ENCODE data around the gene DPP10.
"Not testable (repeated sequence)": the region's sequence is repeated elsewhere in the genome, so short reads cannot be mapped to it uniquely, and the experiment has no call there.

Gene DPP10

DNA sequence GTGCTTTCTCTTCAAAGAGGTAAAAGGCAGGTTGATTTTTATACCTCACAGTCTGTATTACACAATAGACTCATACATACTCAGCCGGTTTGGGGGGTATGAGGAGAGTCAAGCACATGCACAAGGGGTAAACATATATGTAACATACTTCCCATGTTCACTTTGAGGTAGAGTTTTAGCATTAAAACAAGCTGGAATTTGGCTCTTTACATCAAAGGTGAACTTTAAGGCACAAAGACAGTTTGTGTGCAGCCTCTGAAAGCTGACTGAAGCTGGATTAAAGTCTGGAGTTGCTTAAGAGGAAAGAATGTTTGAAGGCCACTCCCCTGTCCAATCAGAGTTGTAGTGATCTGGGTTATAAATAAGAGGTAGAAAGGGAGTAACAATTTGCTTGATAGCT is 282.0 kb downstream of the DPP10 start:
- DNase-seq (ENCODE audit: low spot score), result no peak

DNA sequence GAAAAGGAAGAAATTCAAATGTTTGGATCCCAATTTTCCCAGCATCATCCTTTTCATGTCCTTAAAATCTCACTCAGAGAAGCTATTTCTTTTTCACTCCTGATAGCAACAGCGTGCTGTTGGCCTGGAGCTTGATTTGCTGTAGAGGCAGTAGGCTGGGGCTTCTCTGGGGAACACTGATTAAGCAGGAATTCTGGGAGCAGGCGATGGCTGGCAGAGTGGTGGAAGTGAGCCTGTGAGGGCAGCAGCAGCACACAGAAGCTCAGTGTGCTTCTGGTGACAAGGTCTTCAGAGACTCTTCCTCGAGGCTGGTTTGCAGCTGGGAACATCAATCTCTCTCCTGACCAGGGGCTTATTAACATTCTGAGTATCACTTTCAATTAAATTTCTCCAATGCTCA is 284.6 kb downstream of the DPP10 start:
- DNase-seq (ENCODE audit: low spot score), result no peak

DNA sequence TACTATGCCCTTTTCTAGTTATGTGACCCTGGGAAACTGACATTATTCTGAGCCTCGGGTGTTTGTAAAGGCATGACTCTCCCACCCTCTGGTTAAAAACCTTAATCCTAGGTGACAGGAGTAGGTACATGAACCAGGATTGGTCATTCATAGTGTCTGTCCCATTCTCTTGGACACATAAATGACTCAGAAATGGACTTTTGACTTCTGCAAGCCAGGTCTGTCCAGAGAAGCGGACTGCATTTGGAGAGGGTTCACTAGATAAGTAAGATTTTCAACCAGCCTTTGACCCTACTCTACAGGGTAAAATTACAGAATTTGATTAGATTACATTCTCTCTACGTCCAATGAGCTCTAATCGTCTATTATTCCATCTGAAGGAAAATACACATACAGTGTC is 285.9 kb downstream of the DPP10 start:
- DNase-seq (ENCODE audit: low spot score), result no peak

DNA sequence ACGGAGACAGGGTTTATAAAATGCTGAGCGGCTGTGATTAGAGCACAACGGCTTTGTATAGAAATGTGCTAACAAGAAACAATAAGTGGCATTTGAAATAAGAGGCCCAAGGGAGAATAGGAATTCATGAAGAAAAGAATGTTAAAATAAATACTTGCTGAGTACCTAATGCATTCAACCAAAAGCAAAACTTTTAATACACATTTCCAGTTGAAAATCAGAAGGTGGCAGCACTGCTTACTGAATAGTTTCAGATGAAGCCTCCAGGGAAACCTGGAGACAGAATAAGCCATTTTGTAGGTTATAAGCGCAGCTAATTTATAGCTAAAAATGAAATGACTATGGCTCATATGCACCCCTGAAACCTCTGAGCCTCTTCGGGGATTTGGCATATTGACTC is 286.6 kb downstream of the DPP10 start:
- no peak for DNase-seq (ENCODE audit: low spot score)

DNA sequence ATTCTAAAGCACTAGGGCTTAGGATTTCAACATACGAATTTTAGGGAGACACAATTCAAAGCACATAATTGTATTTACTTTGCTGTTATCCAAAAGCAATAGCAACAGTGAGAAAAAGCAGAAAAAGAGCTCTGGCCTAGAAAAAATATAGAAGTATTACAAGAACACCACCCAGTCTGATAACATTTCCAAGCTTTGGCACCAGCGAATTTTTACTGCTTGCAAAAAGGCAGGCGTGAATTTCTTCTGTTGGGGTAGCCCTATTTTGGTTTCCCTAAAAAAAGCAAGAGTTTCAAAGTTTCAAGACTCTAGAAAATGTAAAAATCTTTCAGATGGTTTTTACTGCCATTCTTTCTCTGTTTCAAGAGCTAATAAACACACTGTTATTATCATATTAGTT is 292.7 kb downstream of the DPP10 start:
- DNase-seq (ENCODE audit: low spot score), result no peak

DNA sequence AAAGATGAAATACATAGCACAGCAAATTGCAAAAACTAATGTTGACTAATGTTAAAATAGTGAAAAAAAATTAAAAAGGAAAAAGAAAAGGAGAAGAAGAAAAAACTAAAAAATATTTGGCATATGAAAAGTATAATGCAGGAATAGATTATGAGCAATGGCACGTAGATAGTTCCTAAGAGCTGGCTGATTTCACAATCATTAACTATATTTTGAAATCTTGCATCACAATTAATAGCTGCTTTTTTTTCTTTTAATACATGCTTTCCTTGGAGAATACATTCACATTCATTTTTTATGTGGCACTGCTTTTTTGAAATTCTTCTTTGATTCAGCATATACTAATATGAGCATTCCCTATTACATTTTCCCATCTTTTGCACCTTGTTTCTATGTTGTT is 299.8 kb downstream of the DPP10 start:
- no peak for DNase-seq (ENCODE audit: low spot score)

DNA sequence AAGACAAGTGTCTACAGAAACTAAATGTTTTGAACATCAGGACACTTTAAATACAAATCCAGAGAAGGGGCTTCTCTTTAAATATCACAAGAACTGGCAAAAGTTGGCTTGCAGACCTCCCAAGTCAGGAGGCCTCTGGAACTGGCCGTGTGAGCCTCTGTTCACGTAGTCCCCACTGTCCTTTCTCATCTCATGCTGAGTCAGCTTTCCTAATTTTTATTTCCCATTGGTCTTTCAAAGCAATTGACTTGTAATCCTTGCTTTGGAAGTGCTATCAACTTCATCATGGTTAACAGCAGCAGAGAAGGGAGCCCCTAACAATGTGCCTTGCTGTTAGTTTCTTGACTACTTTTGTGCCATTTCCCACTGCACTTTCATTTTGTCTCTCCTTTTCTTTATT is 303.3 kb downstream of the DPP10 start:
- DNase-seq (ENCODE audit: low spot score), result no peak

DNA sequence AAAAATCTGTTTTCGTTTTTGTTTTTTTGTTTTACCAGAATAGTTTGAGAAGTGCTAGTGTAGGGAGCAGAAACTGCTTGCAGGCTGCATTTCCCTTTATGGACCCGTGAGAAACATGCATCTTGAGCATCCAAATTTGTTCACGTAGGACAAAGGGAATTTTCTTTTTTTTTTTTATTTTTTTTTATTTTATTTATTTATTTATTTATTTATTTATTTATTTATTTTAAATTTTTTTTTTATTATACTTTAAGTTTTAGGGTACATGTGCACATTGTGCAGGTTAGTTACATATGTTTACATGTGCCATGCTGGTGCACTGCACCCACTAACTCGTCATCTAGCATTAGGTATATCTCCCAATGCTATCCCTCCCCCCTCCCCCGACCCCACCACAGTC is 305.7 kb downstream of the DPP10 start:
- DNase-seq (ENCODE audit: low spot score), result not testable (repeated sequence)

DNA sequence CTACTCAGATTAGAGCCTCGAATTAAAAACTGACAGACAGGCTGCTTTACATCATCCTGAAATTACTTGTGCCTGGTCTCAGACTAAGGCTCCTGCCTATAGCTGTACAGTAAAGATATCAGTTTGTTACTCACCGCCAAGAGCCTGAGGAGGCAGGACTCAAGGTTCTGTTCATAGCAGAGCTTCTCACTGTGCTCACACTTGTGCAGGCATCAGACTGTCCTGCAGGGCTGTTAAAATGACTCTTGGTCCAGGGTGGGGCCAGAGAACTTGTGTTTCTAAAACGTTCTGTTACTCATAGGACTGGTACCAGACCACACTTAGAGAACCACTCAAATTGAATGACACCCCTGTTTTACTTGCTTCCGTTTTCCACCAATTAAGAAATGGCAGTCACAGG is 310.0 kb downstream of the DPP10 start:
- no peak for DNase-seq (ENCODE audit: low spot score)

DNA sequence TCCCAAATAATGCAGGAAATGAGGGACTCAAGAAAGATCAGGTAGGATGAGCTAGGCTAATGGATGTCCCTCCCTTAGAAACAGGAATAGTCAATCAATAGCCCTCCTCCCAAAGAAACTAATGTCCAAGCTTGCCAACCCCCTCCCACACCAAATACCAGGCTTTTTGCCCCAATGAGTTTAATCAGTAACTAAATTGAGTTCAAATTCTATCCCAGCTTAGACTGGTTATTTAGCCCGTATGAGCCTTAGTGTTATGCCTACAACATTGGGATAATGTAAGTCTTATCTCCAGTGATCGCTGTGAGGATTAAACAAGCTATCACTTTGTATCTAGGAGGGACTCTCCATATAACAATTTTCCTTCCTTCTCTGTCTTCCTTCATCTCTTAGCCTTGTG is 310.7 kb downstream of the DPP10 start:
- DNase-seq (ENCODE audit: low spot score), result no peak

DNA sequence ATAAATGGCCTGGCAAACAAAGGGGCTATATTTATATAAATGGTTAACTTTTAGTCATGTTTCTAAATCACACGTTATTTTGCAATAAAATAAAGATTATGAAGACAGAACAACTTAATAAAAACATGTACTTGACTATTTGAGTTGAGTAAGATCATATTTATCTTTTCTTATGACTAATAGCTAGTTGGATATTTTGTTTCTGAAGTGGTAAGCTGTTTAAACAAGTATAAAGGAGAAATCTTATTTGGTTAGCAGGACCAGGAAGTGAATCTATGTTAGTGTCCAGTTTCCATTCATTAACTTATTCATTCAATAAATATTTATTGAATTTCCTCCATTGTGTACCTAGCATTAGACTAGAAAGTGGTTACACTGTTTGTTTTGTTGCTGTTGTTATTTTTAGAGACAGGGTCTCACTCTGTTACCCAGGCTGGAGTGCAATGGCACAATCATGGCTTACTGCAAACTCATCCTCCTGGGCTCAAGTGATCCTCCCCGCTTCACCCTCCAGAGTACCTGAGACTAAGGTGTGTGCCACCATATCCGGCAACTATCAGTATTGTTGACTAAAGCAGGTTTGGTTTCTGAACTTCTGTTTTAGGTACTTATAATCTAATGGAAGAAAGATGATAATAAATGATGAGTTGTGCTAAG is 312.6 kb downstream of the DPP10 start:
- no peak for DNase-seq (ENCODE audit: low spot score)

DNA sequence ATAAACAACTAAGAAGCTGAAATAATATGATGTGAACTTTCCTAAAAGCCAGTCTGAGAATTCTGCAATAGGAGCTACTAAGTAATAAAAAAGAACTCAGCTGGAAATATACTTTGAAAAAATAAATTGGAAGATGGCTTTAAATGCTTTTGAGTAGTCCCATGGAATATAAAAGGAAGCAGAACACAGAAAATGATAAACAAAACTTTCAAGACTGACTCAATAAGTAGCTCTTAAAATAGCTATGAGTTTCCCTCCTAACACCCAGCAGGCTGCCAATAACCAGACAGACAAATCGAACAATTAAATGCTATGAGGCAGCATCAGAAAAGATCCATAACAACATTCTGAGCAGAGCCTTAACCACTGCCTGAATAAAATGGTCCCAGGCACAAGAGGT is 319.9 kb downstream of the DPP10 start:
- DNase-seq (ENCODE audit: low spot score), result no peak

DNA sequence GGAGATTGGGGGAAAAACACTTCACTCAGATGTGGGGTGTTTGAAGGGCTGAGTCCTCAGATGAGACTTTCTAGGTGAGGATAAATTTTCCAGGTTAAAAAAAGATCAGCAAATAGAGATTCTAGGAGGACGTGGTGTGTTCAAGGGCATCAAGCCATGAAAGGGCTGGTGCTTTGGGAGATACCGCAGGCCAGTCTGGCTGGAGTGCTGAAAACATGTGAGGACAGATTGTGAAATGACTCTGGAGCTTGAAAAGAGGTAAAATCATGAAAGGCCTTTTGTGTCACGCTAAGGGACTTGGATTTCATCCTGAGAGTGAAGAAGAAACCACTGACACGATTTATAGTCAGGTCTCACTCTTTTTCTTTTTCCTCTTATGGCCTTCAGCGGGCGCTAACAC is 320.5 kb downstream of the DPP10 start:
- no peak for DNase-seq (ENCODE audit: low spot score)

DNA sequence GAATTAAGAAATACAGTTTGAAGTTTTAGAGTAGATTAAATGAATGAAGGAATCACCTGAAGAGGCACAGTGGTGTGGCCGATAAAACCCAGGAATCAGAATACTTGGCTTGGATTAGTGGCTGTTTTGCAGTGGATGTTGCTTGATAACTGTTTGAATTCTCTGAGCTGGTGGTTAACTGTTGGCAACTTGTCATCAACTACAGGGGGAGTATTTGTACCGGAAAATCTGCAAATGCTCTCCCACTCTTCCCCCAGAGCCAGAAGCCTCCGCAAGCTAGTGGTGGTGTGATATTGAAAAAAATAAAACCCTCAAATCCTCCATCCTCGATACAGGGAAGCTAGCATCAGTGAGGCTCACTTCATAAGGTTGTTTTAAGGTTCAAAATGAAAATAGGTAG is 326.7 kb downstream of the DPP10 start:
- DNase-seq (ENCODE audit: low spot score), result no peak

DNA sequence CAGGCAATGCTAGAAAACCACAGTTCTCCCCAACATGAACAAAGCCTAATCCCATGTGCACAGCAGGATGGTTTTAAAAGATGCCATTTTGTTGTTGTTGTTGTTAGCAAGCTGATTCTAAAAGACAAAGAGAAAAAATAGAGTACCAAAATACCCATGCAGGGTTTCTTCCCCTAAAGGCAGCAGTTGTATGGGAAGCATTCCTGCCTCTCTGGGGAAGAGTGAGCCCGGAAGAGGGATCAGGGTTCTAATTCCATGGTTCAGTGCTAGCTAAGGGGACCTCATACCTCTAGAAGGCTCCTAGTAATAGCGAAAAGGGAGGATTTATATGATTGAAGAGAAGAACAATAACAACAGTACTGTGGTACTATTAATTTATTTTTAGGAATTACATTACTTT is 327.6 kb downstream of the DPP10 start:
- DNase-seq (ENCODE audit: low spot score), result no peak

DNA sequence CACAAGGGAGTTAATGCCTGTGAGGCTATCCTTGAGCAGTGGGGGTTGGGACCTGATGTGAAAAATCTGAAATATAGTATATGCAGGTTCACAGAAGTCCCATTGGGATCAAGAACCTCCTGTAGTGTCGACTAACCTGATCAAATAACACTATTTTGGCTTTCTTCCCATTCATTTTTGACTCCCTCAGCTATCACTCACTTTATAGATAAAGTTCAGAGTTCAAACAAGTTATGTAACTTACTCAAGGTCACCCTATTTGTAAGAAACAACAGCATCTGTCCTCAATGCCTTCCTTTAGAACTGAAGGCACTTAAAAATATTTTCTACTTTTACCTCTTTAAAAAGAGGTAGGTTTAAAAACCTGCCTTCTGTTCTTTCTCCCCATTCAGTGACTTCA is 341.6 kb downstream of the DPP10 start:
- no peak for DNase-seq (ENCODE audit: low spot score)

DNA sequence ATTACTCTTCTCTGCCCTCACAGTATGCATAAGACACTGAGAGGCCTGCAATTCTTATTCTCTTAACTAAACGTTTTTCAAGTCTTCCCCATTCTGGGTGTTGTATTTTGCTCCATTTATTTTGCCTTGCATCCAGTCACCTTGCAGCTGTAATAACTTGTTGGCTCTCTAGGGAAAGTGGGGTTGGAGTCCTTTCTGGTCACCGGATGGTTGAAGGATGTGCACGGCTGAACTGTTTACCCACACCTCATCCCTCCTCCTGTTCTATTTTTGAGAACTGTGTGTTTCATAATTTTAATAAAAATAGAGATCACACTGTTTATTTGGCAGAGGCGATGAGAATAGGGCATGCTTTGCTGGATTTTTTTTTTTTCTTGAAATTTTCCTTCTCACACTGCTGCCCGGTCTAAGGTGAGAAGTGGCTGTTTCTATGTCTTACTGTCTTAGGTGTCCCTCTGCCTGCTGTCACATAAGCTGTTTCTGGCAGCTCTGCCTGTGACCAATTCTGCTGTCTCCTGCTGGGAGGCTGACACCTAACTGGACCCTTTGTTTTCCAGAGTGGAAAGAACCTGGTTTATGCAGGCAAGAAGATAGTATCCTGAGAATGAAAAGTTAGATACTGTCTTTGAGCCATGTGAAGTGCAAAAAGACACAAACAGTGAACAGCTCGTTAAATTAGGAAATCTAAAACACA is 342.6 kb downstream of the DPP10 start:
- no peak for DNase-seq (ENCODE audit: low spot score)

DNA sequence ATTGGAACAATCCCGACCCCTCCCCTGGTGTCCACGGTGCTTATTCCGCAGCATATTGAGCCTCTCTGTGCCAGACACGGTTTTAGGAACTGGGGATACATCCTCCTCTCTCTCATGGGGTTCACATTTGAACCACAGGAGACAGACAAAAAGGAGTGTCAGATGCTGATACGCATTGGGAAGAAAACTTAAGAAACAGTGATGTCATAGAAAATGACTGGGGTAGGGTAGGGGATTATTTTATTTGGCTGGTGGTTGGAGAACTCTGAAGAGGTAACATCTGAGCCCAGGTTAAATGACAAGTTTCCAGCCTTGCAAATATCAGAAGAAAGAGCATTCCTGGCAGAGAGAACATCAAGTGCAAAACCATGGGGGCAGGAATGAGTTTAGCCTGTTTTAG is 344.5 kb downstream of the DPP10 start:
- DNase-seq (ENCODE audit: low spot score), result no peak

DNA sequence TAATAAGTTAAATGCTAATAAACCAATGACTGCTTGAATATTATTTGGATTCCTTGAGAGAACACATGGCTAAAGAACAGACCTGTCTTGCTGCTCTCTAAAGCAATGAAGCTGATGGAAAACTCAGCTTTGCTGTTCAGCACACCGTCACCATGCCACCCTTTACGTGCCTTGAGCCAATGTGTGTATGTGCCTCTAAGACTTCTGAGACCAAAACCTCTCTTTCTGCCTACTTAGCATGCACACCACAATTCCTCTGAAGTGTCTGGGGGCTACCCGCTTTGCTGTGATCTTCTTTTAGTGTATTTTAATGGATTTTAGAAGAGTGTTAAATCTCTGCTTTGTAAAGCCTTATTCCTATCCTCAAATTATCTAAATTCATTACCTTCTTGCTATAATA is 345.0 kb downstream of the DPP10 start:
- DNase-seq (ENCODE audit: low spot score), result no peak

DNA sequence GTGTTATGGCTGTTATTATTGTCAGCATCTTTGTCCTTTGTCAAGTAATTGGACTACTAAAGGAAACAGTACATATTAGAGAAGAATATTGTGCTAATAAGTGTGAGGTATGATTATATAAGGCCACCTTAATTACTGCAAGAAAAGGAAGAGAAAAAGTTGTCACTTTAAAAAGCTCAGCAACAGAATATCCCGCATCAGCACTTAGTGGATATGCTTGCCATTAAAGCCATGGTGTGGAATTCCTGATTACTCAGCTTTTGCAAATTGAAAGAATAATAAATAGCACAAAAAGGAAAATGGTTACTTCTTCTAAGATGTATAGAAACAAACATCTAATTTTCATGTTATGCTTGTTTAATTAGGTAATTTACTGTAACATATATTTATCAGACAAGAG is 347.5 kb downstream of the DPP10 start:
- DNase-seq (ENCODE audit: low spot score), result no peak

DNA sequence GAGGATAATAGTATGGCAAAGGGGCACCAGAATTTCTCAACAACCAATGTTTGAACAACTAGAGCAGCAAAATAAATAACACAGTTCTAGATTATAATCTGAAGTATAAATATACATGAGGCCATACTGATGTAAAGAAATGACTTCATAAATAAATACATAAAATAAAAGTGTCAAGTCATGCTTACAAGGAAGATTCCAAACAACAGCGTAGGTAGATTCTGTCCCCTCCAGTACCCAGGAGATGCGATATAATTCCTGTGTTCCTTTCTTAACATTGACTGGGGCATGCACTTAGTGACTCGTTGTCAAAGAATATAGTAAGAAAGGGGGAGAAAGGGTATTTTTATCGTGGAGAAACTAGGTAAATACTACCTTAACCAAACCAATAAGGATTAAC is 355.1 kb downstream of the DPP10 start:
- DNase-seq (ENCODE audit: low spot score), result no peak

DNA sequence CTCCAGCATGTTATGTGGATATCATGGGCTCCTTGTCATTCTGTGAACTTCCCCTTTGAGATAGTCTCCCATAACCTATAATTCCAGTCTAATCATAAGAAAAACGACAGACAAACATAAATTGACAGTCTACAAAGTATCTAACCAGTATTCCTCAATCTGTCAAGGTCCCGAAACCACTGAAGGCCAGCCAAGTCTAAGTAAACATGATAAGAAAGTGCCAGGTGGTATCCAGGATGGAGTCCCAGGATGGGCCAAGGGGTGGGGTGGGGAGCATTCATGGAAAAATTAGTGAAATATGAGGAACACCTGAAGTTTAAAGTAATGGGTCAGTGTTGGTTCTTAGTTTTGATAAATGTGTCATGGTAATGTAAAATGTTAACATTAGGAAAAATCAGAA is 355.5 kb downstream of the DPP10 start:
- no peak for DNase-seq (ENCODE audit: low spot score)

DNA sequence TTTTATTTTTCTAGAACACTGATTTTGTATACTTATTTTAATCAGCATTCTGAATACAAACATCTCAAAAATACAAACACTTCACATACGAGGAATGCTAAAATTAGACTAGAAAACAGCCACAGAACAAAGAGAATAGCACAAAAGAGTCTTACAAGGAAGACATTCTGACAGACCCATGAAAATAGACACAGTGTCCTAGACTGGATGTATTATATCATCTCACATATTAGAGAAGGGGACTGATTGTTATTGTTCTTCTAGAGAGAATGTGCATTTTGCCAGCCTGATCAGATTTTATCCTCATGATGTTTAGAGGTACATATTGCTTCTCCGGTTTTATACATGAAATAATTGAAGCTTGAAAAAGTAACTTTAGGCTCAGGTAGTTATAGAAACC is 357.9 kb downstream of the DPP10 start:
- no peak for DNase-seq (ENCODE audit: low spot score)

DNA sequence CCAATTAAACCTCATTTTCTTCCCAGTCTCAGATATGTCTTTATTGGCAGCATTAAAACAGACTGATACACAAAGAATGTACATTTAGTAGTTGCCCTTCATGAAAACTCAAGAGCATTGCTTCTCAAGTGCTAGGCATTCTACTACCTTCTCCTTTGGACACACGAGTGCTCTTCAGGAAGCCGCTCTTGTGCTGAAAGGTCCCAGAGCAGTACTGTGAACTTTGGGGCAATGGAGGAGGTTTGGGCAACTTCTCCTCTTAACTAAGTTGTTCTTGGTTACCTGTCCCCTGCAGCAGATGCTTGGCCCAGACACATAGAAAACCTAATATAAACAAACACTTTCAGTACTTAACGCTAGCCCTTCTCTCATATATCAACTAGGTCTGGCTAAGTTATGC is 362.8 kb downstream of the DPP10 start:
- no peak for DNase-seq (ENCODE audit: low spot score)
